GM12891 (cell line): ENCODE measurements around the gene SHISA5.

Experiments
- PAX5 ChIP-seq: IDR thresholded peaks from 2 replicates; pipeline ENCODE4 v1.6.1; 2011; ENCODE audit warnings: low read length, moderate library complexity, mild to moderate bottlenecking; ENCODE audit not compliant: insufficient read depth, severe bottlenecking
- POLR2A ChIP-seq: IDR thresholded peaks from 2 replicates; pipeline ENCODE4 v1.6.1; 2011; ENCODE audit warnings: low read depth, low read length, control low read depth
- TAF1 ChIP-seq: IDR thresholded peaks from 2 replicates; pipeline ENCODE4 v1.6.1; 2011; ENCODE audit warnings: low read depth, low read length, control low read depth

DNA sequence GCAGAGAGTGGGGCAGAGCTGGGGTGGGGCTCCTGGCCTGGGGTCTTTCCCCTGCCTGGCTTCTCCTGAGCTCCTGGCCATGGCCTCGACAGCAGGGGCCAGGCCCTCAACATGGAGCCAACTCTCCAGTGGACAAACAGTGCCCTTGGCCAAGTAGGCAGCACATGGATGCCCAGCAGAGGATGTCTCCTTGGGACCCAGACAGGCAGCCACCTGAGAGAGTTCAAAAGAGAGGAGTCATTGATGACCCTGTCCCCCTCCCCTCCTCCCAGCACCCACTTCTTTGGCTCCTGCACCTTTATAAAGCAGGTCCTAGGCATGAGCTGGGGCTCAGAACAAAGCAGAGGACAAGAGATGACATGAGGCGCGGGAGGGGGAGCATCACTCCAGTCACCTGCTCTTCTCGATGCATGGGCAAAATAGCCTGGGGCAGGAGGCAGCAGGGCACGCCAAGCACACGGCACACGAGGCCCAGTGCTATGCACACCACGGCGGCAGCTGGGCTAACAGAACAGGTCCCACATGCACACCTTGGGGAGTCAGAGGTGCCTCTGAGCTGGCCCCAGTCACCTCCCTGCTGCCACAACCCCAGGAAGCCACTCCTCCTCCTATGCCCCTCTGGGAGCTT, 27.4 kb downstream of the SHISA5 start:
- TF ChIP-seq POLR2A, result no peak
- TF ChIP-seq TAF1, result no peak
- TF ChIP-seq PAX5, result no peak
